Upper lobe of left lung (tissue), 4 donors: ENCODE results near the gene SLC6A6.

ENCODE experiments used
- EP300 ChIP-seq, 4 donors: sonication (generic); formaldehyde crosslinking; IDR thresholded peaks; one replicate each; pipeline ENCODE4 v1.5.1; 2017; ENCODE audit warnings: antibody characterized with exemption in 4 of 4, control low read depth in 2 of 4
- POLR2AphosphoS5 ChIP-seq, 2 donors: sonication (generic); formaldehyde crosslinking; IDR thresholded peaks; one replicate each; pipeline ENCODE4 v1.5.1; 2017; ENCODE audit warnings: antibody characterized with exemption in 2 of 2
- TF ChIP-seq, protein P1 (sequence below), 6 experiments: fragments of 450-650 bp in 4 of 6; fragments of 200-600 bp in 2 of 6; sonication (generic) in 2 of 6; IDR thresholded peaks; one replicate each; pipeline ENCODE4 v1.5.1; 2016 to 2019; ENCODE audit warnings: antibody characterized with exemption in 6 of 6

DNA sequence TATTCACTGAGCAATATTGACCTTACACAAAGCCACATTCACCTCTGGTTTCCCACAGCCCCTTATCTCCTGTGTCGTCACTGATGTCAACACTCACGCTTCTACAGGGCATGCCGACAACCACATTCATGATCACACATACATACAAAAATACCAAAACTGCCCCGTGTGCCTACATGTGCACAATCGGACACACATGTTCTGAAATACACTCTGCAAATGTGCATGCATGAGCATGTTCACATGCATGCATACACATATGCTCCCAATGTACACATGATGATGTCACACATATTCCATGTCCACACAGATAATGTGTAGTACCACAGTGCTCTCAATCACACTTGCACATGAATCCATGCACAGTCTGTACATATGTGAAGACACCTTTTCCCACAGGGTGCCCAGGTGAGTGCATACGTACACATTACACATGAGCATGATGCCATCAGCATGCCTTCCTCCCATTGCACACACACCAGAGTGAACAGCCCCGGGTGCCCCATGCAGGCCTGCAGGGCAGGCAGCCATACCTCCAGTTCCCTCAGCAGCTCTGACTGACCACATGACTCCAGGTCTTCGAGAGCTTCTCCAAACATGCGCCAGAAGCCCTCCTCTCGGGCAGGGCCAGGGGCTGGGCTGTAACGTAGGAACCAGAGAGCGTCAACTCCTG is 100.8 kb downstream of the SLC6A6 start:
- TF ChIP-seq, protein P1, sequence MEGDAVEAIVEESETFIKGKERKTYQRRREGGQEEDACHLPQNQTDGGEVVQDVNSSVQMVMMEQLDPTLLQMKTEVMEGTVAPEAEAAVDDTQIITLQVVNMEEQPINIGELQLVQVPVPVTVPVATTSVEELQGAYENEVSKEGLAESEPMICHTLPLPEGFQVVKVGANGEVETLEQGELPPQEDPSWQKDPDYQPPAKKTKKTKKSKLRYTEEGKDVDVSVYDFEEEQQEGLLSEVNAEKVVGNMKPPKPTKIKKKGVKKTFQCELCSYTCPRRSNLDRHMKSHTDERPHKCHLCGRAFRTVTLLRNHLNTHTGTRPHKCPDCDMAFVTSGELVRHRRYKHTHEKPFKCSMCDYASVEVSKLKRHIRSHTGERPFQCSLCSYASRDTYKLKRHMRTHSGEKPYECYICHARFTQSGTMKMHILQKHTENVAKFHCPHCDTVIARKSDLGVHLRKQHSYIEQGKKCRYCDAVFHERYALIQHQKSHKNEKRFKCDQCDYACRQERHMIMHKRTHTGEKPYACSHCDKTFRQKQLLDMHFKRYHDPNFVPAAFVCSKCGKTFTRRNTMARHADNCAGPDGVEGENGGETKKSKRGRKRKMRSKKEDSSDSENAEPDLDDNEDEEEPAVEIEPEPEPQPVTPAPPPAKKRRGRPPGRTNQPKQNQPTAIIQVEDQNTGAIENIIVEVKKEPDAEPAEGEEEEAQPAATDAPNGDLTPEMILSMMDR (IDR thresholded peaks at IDR 0.05): no peak
- TF ChIP-seq POLR2AphosphoS5 (IDR thresholded peaks at IDR 0.05) (no peak), EP300 (IDR thresholded peaks at IDR 0.05) (no peak)
